ENCODE results near the gene SEMA4D.

The SEMA4D gene

DNA sequence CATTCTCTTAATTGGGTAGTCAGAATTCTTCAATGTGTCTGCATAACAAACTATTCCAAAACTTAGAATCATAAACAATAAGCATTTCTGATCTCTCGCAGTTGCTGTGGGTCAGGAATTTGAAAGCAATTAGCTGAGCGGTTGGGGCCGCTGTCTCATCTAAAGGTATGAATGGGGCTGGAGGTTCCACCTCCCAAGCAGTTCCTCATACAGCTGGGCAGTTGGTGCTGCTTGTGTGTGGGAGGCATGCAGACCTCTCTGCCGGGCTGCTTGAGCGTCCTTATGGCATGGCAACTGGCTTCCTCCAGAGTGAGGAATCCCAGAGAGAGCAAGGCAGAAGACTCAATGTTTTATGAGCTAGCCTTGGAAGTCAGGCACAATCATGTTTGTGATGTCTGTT is 30.2 kb upstream of the SEMA4D start:
- no peak for DNase-seq

DNA sequence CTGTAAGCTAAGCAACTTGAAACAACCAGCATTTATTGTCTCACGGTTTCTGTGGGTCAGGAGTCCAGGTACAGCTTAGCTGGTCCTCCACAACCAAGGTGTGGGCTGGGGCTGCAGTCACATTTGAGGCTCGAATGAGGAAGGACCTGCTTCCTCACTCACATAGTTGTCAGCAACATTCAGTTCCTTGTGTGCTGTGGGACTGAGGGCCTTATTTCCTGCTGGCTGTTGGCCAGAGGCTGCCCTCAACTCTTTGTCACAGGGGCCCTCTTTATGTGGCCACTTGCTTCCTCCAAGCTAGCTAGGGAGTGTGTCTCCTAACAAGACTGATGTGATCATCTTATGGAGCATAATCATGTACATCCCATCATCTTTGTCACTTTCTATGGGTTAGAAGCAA is 29.2 kb upstream of the SEMA4D start:
- peak; percentile 87 for DNase-seq

DNA sequence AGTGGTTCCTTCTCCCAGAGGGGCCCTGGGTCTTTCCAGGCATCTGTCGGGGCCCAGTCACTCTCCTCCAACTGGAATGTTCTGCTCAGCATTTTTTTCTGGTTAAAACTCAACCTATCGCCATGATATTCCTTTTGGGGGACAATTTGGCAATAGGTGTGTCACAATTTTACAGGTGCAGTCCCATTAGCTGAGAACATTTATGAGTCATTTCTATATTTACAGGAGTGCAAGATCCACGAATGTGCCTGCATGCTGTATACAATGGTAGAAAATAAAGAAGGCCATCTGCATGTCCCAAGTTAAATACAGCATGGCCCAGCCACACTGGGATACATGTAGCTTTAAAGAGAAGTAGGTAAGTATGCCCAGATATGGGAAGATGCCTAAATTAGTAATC is 28.8 kb upstream of the SEMA4D start:
- no peak for DNase-seq

DNA sequence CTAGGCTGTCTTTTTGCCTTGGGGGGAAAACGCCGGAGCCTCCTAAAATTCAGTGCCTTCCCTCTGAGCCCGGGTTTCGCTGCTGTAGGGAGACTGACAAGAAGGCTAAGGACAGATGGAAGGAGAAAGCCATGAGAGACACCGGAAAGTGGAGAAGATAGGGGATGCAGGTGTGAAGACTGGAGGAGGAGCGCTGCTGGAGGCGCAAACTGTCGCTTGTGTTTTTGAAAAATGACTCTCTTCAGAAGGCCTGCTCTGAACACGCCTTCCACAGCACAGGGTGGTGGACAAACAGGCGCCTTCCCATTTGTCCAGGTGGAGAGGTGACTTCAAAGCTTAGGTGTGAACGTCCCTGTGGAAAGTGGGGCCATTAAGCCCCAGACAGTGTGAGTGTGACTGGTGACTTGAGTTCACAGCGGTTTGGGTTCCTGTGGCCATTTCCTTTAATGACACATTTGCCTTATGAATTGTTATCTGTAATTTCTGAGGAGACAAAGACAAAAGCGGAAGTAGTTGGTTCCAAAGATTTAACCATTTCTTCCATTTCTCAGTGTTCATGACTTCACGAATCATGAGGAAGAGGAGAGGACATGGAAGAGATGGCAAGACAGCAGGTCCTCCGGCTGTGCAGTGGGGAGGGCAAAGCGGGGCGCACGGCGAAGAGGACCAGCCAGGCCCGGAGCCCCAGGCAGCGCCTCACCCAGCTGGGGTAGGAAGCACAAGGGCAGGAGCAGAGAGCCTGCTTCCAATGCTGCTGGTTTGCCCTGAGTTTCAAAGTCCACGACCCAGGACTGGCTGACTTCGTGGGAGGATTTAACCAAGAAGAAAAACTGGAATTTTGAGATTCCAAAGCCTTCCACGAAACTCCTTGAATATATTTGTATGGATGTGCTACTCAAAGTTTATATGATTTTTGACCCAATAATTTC is 27.8 kb upstream of the SEMA4D start:
- DNase-seq: peak; percentile 79

DNA sequence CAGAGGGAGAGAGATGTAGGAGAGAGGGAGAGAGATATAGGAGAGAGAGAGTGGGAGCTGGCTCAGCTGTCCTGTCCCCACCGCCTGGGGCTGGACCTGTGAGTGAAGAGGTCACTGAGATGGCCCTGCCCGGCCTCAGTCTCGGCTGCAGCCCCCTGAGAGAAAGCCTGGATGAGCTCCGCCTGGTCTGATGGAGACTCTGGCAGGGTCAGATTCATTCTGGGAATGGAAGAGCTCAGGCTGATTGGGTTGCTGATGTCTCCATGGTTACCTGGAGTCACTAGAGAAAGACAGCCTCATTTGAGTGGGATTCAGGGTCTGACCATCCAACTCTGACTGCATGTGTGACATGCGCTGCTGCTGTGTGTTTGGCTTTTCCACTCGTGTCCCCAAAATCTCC is 27.1 kb upstream of the SEMA4D start:
- DNase-seq: no peak

DNA sequence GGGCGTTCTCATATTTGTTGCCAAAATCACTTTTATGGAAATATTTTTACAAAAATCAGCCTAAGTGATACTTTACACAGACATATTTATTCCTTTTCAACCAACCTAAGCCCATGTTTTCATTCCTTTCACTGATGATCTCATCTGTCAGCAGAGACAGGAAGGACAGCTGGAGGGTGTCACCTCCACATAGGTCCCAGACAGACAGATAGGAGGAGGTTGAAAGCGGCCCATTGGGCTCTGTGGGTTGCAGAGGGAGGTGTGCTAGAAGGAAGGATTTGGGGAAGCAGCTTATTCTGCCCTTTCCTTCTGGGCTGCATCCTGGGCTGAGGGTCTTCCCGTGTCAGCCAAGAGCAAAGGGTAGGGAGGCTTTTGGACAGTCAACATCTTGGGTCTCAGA is 26.0 kb upstream of the SEMA4D start:
- DNase-seq: peak; percentile 10

DNA sequence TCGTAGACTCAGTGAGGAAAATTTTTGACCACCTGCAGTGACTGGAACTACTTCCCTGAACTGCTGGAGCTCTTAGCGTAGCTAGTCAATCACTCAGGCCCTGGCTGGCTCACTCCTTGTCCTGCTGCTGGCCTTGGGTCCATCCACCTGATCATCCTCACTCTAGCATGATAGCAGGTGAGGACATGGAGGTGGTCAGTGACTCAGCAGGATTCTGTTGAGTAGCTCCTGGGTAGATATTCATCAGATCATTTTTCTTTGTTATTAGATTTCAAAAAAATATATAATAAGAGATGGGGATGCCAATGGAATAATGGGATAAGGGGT is 25.0 kb upstream of the SEMA4D start:
- DNase-seq: no peak

DNA sequence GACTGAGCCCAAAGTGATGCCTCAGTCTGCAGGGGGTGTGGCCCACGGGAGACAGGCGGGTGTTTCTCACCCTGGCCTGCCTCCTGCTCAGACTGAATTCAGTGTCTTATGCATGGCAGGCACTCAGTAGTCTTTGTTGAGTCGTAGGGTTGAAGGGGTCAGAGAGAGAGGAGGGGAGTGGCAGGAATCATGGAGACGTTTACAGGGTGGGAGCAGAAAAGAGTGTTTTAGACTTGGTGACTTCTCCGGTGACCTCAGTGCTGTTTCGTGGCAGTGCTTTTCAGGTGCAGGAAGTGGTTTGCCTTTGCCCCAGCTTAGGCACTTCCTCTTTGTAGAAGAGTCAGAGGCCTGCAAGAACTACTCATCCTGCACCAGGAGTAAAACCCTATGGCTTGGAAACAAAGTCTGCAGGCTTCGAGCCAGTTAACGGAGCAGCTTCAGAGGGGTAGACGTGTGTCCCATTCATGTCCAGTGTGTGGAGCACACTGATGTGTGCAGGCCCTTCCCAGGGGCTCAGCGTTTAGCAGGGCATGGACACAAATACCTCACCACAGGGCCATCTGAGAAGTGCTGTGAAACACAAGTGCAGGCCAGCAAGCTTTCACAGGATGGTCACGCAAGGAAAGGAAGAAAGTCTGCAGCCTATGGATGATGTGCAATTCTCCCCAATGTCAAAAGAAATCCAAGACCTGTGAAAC is 24.5 kb upstream of the SEMA4D start:
- peak; percentile 82 for DNase-seq

DNA sequence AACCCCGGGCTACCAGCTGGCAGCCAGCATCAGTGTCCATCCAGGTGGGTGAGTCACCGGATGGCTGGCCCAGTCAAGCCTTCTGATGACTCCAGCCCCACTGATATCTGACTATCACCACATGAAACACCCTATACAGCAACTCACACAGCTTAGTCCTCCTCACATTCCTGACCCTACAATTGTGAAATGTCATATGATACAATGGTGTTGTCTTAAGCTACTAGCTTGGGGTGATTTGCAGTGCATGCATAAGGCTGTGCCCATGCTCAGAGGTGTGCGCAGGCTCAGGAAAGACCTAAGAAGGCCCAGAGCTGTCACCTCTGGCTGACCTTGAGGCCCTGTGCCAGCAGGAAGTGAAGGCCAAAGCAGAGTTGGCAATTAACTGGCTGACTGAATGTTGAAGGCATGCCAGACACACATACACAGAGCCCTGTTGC is 21.5 kb upstream of the SEMA4D start:
- no peak for DNase-seq

DNA sequence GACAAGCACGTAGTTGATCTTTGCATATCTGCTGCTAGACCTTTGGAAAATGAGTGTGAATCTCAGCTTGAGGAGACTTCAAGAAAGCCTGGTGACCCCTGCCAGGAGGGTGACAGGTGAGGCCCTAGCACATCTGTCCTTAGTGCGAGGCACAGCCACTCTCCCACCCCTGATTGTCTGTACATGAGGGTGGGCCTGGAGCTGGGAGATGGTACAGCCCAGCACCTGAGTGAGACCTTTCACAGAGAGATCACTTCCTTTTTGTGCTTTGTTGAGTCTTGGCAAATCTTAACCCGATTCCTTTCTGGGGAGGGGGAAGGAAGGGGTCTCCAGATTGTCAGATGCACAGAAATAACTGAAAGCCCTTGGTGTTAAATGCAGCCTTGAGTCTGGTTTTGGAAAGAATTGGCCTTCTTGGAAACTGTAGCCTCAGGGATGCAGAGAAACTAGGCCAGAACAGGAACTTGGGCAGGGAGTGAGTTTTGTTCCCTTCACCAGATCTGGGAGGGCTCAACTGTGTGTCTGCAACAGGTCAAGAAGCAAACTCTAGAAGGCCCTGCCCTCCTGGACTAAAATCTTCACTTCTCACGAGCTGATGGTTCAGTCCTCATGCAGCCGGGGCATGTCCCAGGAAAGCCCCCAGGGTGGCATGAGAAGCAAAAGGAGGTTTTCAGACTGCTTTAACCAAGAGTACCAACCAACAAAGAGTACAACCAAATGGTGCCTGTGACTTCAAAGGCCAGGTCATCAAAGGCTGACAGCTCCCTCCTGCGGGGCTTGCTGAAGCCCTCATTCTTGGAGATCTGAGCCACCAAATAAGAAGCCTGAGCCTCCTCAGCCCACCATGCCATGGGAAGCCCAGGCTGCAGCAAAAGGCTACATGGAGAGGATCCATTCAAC is 20.8 kb upstream of the SEMA4D start:
- DNase-seq: no peak

DNA sequence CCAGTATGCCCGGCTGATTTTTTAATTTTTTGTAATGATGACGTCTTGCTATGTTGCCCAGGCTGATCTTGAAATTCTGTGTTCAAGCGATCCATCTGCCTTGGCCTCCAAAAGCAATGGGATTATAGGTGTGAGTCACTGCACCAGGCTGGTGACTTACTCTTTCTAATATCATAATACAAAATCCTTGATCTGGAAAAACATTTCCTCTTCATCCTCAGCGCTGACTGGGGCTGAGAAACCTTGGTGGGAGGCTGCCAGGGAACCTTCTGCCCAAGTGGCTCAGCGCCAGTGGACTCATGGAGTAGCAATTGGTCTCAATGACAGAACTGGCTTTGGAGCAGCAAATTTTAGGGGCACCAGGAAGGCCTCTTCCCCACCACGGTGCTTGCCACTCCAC is 17.5 kb upstream of the SEMA4D start:
- DNase-seq: no peak

DNA sequence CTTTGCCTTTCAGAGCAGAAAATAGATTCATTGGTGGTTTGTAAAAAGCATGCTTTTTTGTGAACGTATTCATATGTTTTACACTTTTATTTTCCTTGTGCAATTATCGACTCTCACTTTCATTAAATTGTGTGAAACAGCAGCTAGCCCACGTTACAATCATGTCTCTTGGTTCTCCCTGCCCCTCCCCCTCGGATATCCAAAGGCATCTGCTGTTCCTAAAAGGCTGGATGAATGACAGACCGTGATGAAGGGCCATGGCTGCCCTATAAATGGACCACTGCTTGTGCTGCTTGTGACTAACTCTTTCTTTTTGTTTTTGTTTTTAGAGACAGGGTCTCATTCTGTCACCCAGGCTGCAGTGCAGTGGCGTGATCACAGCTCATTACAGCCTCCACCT is 17.0 kb upstream of the SEMA4D start:
- no peak for DNase-seq

DNA sequence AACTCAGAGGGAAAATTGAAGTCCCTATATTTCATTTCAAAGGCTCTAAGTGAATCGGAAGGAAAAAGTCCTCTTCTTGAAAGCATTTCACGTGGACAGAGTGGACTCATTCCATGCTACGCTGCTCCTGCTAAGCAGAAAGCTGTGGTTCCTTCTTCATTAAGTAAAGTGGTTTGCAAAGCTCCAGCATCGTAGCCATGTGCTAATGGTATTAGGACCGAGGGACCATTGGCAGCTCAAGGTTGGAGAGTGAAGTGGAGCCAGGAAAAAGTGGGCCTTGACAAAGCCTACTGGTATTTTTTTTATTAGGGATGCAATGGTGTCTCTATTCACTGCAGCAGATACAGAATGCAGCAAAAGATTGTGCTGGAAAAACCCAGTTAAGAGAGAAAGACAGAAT is 16.4 kb upstream of the SEMA4D start:
- no peak for DNase-seq

DNA sequence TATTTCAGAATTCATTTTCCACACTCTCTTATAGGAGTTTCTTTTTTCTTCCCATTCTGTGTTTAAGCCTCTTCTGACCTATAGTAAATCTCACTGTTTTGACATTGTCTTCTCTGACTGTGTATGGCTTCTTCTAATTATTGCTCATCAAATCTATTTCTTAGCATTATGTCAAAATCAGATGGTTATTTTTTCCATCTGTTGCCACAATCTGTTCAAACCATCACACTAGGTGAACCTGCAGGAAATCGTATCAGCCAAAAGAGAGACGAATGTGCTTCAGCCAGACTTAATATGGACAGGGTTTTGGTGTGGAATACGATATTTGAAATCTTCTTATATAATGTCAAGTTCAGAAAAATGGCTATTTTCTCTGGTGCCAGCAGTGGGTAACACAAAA is 15.9 kb upstream of the SEMA4D start:
- no peak for DNase-seq

DNA sequence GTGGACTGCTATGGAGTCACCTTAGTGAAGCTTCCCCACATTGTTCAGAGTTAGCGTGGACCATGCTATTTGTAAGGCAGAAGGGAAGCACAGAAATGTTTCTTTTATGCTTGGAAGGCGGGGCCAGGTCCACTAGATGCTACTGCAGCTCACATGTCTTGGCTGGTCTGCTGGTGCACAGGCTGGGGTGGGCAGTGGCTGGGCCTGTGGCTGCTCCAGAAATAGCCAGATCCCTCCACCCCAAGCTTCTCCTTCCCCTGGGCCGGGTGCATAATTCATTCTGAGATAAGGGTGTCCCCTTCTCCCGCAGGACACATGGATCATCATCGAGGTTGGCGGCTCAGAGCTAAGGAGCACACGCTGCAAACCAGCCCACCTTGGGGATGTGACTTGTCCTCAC is 14.5 kb upstream of the SEMA4D start:
- no peak for DNase-seq

DNA sequence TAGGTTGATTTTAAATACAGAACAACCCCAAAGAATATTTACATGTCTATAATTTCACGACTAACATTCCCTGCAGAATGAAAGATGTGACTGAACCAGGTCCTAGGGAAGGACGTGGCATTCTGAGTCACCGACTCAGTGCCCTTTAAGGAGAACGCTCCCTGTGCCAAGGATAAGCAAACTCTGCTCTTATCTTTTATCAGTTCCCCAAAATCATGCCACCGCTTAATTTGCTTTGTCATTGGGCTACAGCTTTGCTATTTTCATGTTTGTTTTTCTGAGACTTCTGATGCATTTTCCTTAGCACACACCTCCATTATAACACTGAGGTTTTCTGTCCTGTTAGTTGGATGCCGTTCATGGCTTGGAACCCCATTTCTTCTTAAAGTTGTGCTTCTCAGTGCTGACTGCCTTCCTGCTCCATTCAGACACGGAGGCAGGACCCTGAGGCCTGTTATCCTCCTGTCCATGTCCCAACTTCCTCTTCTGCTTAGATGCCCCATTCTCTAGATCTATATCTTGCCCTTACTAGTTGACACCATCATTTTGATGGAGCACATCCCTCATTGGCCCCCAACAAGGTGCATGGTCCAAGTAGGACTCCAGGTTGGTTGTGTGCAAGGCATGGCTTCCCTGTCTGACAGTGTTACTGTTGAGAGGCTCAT is 11.2 kb upstream of the SEMA4D start:
- DNase-seq: peak; percentile 25

DNA sequence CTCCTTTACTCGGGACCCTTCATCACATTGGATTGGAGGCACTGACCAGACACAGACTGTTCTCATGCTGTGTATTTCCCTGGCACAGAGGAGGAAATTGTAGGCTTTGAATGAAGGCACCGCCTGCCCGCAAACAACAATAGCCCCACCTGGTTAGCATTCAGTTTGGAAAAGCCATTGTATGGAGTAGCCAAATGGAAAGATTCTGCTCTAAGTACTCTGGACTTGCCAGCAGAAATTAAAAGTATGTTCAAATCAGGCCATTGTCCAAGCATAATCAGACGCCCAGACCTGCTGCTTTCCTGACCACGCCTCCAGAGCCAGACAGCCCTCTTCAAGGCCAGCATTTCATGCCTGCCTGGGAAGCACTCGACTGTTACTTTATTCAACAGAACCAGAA is 8.0 kb upstream of the SEMA4D start:
- DNase-seq: no peak

DNA sequence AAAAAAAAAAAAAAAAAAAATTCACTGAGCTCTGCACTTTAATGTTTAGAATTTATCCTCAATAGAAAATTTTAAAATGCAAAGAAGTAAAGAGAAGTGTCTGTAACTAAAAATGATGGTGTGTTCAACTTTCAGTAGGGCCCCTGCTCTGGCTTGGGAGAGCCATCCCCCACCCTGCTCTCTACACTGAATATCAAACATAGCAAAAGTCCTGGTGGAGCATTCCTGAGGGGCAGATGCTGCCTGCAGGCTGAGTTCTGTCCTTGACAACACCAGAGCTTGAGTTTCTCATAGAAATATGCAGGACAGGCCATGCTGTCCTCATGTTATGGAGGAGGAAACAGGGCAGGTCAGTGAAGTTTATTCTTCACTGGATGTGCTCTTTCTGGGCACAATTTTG is 7.1 kb upstream of the SEMA4D start:
- no peak for DNase-seq

DNA sequence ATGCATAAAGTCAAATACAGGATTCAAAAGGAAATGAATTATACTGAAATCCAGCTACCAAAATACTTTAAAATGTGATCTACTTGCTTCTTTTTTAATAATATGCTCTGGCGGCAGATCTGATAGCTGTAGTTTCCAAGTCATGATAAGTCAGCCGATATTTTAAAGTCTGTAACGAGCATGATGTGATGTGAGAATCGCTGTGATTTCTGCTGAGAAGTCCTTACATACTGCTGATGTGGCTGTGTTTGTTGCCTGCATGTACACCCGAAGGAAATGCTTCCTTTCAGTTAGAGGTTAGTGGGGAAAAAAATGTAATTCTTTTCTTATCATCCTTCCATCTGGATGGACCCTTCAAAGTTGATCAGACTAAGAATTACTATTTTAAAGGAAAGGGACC is 4.8 kb upstream of the SEMA4D start:
- DNase-seq: no peak

DNA sequence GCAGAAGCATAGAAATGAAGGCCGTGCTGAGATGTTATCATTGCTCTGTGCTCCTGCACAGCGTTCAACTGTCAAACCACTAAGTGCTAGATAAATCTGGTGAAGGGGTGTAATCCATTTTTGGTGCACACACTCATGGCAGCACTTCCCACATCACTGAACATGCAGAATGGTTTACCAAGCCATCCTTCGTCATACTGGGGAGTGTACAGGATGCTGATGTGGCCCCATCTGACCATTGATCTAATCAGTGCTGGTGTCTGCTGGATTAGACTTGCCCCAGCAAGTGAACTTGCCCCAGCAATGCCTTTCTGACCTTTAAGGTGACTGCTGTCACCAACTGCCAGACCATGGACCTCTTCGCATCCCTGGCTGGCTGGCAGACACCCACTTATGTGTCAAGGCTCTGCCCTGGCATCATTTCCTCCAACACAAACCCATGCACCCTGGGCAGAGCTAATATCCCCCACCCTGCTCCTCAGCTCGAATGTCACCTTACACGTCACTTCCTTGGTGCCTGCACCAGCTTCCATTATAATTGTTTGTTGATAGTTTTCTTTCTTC is 4.2 kb upstream of the SEMA4D start:
- no peak for DNase-seq

DNA sequence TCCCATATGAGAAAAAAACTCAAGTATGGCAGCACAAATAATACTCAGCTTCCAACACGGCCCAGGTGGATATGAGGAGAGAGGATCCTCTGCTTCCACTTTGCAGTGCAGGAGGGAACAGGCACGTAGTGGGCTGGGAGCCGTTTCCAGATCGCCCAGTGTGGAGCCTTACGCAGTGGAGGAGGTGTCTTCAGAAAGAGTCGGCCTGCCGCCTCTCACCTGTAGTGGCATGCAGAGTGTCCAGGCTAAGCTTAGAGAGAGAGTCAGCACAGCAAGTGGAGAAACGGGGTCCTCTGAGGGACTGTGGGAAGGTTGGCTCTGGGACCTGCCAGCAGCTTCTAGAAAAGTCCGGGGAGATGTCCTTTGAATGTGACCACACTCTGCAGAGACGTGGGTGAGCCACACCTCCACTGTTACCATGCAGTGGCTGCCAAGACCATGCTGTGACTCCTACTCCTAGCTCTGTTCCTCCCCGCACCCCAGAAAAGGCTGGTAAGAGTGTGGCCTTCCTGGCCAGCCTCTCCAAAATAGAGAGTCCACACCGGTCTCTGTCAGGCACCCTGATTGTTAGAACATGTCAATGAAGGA is 3.5 kb upstream of the SEMA4D start:
- DNase-seq: no peak

DNA sequence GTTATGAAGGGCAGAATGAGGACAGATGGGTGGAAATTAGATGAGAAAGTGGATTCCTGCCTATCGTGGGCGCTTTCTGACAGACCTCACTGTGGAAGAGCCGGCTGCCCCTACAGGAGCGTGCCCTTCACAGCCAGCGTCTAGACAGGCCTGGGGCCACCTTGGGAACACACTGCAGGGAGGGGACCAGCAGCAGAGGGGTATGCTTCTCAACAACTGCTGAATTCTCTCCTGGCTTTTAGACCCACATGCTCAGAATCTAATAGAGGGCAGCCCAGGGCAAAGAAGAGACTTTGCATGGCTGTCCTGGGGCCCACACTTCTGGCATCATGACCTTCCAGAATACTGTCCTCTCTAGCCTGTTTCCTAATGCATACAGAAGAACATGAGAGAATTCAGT is 2.1 kb upstream of the SEMA4D start:
- DNase-seq: no peak
